Testis (tissue), 2 donors: ENCODE results near the gene NFE2L2.

Source experiments
- CTCF ChIP-seq, 3 experiments: fragments of 450-650 bp in 2 of 3; fragments of 200-600 bp in 1 of 3; sonication (generic) in 1 of 3; IDR thresholded peaks; one replicate each; pipeline ENCODE4 v1.5.1; 2016 to 2019; ENCODE audit warnings: antibody characterized with exemption in 3 of 3, mild to moderate bottlenecking in 2 of 3, moderate library complexity in 1 of 3
- POLR2A ChIP-seq: fragments of 450-650 bp; IDR thresholded peaks from one replicate; pipeline ENCODE4 v1.6.1; 2017; ENCODE audit warnings: antibody characterized with exemption, mild to moderate bottlenecking, moderate library complexity

- TF ChIP-seq CTCF (IDR thresholded peaks at IDR 0.05) = no peak
- TF ChIP-seq POLR2A = no peak
Observed at GRCh38 chr2:177283906-177284305, 19.4 kb upstream of the NFE2L2 start.
